Fibroblast of skin of right quadriceps (primary cell): ENCODE results near the gene SUN1.
"Not testable (repeated sequence)": the region's sequence is repeated elsewhere in the genome, so short reads cannot be mapped to it uniquely, and the experiment has no call there.

ENCODE experiments used
- DNase-seq: peaks from one replicate; pipeline ENCODE4 v3.0.0-alpha.2; 2013

Gene SUN1

DNA sequence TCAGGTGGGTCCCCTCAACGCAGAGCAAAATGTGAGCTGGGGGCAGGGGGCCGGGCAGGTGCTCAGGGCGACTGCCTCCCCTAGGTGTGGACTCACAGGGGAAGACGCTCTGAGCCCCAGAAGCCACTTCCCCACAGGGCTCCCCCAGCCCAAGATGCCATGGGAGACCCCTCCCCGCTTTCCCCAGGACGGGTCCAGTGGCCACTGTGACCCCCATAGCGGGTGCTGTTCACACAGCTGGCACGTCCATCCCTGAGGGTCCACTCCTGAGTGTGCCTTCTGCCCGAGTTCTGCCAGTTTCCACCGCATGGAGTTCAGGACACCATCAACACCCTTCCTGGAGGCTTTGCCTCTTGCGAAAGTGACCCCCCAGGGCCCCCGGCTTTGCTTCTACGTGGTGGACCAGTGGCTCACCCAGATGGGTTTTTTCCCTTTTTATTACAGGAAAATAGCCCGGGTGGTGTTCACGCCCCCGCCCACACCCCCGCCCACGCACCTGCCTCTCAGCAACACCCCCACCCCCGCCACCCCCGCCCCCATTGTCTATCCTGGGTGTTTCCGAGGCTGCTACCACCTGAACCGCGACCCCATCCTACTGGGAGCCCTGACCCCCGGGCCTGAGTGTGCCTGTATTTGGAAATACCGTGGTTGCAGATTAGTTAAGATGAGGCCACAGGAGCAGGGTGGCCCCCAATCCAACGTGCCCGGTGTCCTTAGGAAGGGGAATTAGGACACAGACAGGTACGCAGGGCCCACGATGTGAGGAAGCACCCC lies 90.2 kb downstream of the SUN1 start:
- DNase-seq = no peak

DNA sequence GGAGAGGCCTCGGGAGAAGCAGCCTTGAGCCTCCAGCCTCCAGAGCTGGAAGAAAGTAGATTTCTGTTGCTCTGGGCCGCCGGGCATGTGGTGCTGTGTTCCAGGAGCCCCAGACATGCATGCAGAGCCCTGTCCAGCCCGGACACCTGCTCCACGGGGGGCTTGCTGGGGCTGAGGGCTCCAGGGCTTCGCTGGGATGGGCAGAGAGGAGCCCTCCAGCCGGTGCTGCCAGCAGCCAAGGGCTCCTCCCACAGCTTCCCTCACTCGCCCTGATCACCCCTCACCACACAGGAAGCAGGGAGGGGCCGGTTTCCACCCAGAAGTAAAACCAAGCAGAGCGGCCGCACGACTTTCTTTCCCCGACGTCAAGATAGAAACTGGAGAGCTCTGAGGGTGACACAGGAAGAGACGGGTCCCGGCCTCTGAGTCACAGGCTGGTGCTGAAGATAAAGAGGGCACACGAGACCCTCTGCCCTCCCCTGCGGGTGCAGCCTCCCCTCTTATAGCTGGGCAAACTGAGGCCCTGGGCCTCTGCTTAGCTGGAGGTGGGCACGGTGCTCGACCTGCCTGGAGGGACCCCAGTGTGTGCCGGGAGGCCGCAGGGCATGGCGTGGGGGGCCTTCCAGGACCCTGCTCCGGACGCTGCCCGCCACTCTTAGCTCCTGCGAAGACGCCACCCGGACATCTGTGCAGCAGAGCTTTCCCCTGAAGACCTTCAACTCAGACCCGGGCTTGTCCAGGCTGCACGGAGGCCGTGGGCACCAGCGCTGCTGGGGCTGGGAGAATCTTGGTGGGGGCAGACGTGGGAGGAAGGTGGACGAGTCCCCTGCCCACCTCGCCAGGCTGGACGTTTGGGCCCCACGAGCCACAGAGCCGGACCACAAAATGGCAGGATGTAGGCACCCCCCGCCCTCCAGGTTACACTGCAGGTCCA lies 91.1 kb downstream of the SUN1 start:
- DNase-seq = peak; percentile 43

DNA sequence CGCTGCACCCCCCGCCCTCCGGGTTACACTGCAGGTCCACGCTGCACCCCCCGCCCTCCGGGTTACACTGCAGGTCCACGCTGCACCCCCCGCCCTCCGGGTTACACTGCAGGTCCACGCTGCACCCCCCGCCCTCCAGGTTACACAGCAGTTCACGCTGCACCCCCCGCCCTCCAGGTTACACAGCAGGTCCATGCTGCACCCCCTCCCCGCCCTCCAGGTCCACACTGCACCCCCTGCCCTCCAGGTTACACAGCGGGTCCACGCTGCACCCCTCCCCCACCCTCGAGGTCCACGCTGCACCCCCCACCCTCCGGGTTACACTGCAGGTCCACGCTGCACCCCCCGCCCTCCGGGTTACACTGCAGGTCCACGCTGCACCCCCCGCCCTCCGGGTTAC lies 91.8 kb downstream of the SUN1 start:
- not testable (repeated sequence) for DNase-seq
